OCI-M1 (cell line): Measurements from ENCODE around the gene DXO.
"Not testable (repeated sequence)": the region's sequence is repeated elsewhere in the genome, so short reads cannot be mapped to it uniquely, and the experiment has no call there.

Experiments
- DNase-seq: peaks from one replicate; lab custom pipeline; 2025; lab: John Stamatoyannopoulos, UW

DXO gene

GRCh38 chr6:31980195-31980876 lies 8.4 kb upstream of the DXO start:
- DNase-seq = not testable (repeated sequence)

- DNase-seq = peak; percentile 43
Measured at GRCh38 chr6:31979238-31979898, 7.4 kb upstream of the DXO start.

GRCh38 chr6:31978831-31979230 lies 6.9 kb upstream of the DXO start:
- no peak for DNase-seq

DNA sequence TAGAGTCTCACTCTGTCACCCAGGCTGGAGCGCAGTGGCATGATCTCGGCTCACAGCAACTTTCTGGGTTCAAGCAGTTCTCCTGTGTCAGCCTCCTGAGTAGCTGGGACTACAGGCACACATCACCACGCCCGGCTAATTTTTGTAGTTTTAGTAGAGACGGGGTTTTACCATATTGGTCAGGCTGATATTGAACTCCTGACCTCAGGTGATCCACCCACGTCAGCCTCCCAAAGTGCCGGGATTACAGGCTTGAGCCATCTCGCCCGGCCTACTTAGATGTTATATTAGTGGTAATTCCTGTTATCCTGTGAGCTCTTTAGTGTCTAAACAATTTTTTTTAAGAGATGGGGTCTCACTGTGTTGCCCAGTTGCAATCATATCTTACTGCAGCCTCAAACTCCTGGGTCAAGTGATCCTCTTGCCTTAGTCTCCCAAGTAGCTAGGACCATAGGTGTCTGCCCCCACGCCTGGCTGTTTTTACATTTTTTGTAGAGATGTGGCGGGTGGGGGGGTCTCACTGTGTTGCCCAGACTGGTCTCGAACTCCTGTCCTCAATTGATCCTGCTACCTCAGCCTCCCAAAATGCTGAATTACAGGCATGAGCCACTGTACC lies 6.0 kb upstream of the DXO start:
- DNase-seq = no peak

DNA sequence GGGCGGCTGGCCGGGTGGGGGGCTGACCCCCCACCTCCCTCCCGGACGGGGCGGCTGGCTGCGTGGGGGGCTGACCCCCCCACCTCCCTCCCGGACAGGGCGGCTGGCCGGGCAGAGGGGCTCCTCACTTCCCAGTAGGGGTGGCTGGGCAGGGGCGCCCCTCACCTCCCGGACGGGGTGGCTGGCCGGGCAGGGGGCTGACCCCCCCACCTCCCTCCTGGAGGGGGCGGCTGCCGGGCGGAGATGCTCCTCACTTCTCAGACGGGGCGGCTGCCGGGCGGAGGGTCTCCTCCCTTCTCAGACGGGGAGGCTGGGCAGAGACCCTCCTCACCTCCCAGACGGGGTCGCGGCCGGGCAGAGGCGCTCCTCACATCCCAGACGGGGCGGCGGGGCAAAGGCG lies 4.1 kb upstream of the DXO start:
- DNase-seq = not testable (repeated sequence)

- DNase-seq = peak; percentile 63
Measured at GRCh38 chr6:31972709-31973350, 892 bp upstream of the DXO start.

GRCh38 chr6:31971279-31971992 lies 502 bp downstream of the DXO start:
- no peak for DNase-seq

DNA sequence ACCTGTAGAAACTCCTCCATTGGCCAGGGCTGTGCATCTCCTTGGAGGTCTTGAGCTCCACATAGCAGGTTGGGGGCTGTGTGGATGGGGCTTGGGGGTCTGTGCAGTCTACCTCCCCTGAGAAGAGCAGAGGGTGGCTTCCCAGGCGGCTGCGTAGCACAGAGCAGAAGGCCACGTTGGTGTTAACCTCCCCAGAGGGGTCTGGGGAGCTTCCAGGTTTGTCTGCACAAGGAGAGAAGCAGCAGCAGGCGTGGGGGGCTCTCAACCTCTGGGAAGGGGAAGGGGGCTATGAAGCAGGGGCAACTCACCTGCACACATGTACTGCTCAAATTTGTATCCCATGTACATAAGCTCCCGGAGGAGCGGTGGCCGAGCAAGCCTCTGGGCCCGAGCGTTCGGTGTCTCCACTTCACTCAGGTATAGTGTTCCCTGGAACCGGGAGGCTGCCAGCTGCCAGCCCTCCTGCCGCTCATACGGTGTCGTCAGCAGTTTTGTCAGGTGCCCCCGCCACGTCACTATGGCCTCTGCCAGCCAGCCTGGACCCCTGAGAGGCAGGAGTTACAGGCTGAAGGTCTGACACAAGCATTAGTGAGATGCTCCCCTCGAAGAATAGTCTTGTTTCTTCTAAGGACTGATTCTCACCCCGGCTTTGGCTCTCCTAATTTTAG lies 1.2 kb downstream of the DXO start:
- DNase-seq = no peak

DNA sequence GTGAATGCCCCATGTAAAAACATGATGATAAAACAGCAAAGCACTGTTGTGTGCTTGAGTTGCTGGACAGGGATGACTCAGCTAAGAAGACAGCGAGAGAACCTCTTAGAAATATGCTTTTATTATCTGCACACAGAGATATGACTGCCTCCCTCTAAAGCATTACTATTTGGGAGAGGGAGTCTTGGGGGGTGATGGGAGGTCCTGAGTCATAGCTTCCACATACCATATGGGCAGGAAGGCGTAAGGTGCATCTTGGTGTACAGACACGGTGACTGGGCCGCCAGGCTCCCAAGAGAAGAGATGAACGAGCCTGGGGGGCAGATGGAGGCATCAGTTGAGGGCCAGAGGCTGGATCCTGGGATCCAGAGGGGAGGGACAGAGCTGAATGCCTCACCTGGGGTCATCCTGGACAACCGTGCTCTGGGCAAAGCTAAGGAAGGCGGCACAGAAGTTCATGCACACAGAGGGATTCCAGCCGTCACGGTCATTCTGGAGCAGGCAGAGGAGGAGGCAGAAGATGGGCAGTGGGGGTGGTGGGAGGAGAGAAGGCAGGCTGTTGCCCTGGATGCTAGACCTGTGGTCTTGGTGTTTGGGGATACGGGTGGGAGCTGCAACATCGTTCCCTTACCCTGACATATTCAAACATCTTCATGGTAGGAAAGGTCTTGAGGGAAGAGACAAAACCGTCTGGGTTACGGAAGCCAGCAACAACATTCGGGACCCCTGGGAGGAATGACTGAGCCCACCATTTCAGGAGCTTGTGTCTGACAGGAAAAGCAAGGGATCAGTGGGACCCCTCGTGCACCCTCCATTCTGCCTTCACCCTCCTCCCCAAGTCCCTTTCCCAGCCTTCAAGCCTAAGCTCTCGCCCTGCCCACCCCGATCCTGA lies 2.0 kb downstream of the DXO start:
- no peak for DNase-seq

DNA sequence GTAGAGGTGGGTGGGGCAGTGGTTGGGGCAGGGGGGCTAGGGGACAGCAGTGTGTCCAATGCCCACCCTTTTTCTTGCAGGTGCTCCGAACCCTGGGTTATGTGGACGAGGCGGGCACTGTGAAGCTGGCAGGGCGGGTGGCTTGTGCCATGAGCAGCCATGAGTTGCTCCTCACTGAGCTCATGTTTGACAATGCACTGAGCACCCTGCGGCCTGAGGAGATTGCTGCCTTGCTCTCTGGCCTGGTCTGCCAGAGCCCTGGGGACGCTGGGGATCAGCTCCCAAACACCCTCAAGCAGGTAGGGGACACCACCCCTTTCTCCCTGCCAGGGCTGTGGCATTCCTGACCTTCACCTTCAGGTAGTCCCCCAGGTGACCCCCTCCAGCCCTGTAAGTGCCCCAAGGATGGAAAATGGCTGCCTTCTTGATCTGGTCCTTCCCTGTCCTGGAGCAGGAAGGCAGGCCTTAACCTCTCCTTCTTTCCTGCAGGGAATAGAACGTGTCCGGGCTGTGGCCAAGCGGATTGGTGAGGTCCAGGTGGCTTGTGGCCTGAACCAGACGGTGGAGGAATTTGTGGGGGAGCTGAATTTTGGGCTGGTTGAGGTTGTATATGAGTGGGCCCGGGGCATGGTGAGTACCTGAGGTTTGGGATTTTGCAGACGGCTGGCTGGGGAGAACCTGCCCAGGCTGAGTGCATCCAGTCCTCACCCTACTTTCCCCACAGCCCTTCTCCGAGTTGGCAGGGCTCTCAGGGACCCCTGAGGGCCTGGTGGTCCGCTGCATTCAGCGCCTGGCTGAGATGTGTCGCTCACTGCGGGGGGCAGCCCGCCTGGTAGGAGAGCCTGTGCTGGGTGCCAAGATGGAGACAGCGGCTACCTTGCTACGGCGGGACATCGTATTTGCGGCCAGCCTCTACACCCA lies 2.9 kb downstream of the DXO start:
- DNase-seq = no peak

- no peak for DNase-seq
Measured at GRCh38 chr6:31968326-31968725, 3.6 kb downstream of the DXO start.

- DNase-seq = no peak
Measured at GRCh38 chr6:31967926-31968320, 4.0 kb downstream of the DXO start.

- DNase-seq = no peak
Measured at GRCh38 chr6:31966997-31967925, 4.7 kb downstream of the DXO start.

DNA sequence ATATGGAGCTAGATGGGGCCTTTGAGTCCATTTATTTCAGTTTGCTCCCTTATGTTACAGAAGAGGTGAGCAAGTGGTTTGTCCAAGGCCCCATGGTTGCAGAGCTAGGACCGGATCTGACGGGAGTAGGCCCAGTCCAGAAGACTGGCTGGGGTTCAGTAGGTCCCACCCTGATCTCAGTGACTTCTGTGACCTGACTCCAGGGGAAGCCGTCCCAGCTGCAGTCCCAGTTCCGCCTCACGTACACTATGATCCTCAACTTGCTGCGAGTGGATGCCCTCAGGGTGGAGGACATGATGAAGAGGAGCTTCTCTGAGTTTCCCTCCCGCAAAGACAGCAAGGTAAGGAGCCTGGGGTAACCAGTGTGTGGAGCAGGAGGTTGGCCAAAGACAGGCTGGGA lies 5.4 kb downstream of the DXO start:
- no peak for DNase-seq

DNA sequence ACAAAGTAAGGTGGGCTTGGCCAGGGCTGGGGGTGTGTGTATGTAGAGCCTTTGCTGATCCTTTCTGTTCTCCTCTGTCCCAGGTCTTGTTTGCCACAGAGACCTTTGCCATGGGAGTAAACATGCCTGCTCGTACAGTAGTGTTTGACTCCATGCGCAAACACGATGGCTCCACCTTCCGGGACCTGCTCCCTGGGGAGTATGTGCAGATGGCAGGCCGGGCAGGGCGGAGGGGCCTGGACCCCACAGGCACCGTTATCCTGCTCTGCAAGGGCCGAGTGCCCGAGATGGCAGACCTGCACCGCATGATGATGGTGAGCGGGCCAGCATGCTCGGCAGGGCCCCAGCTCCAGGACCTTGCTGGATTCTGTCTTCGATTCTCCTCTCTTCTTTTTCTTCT lies 6.2 kb downstream of the DXO start:
- DNase-seq = no peak

DNA sequence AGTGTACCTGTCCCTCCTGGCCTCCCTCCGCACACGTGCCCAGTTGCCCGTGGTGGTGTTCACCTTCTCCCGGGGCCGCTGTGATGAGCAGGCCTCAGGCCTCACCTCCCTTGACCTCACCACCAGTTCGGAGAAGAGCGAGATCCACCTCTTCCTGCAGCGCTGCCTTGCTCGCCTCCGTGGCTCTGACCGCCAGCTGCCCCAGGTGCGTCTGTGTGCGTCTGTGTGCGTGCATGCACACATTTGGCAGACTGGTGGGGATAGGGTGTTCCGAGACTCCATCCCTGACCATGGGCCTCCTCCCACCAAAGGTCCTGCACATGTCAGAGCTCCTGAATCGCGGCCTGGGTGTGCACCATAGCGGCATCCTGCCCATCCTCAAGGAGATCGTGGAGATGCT lies 8.0 kb downstream of the DXO start:
- DNase-seq = no peak

- DNase-seq = no peak
Measured at GRCh38 chr6:31961616-31962015, 10.3 kb downstream of the DXO start.
